NCI-H1417 treated with DMSO at 0.1 percent for 48 hours (cell line): ENCODE results near the gene CPM.

ENCODE experiments used
- DNase-seq: peaks from one replicate; lab custom pipeline; 2025; lab: John Stamatoyannopoulos, UW

CPM gene

DNA sequence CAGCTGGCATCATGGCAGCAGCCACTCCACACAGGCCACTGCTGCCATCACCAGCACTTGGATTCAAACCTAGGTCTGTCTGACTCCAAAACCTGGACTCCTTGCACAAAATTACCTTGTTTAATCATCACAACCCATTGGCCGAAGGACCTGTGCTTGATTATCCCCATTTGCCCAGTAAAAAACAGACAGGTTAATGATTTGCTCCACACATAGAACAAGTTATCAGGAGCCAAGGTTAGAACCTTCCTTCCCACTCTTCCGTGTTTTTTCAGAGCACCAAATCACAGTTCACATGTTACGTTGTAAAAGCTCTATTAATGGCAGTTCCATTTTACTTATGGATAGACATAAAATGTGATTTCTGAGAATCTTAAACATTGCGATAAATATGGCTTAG lies 23.5 kb upstream of the CPM start:
- DNase-seq = no peak

- DNase-seq = no peak
Measured at GRCh38 chr12:68954811-68955210, 21.8 kb upstream of the CPM start.

- DNase-seq = no peak
Measured at GRCh38 chr12:68953536-68953935, 20.6 kb upstream of the CPM start.

GRCh38 chr12:68951652-68952051 lies 18.7 kb upstream of the CPM start:
- no peak for DNase-seq

DNA sequence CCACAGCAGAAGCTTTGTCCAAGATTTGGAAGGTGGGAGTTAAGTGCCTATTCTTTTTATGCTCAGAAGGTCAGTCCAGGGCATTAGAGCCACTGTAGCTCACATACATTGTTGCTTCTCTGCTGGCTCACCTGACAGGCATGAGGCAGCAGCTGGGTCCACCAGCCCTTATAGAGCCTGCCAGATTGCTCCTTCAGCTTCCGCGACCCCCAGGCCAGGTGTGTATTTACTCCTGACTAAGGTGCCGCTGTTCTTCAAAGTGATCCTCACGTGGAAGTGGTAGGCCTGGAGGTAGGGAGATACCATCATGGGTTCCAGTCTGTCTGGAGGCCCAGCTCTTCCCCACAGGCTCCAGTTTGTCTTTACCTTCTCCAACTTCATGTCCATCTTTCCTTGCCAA lies 17.5 kb upstream of the CPM start:
- DNase-seq = no peak

DNA sequence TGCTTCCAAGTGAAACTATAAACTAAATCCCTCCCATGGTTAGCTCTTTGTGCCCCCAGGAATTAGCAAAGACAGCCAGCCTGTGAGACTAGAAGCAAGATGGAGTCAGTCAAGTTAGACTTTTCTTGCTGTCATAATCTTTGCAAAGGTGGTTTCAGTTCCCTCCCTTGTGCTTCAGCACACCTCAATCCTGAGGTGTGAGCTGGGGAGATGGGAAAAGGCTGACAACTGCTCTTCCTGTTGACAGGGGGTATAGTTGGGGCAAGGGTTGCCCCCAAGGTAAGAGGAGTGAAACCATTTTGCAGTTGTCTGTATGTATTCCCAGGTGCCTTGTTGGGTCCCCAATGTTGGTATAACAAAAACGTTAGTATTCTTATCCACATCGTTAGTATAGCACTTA lies 12.3 kb upstream of the CPM start:
- DNase-seq = no peak

- no peak for DNase-seq
Measured at GRCh38 chr12:68944296-68945076, 11.5 kb upstream of the CPM start.

- DNase-seq = no peak
Measured at GRCh38 chr12:68943848-68944247, 10.9 kb upstream of the CPM start.

GRCh38 chr12:68940731-68941130 lies 7.8 kb upstream of the CPM start:
- DNase-seq = no peak

DNA sequence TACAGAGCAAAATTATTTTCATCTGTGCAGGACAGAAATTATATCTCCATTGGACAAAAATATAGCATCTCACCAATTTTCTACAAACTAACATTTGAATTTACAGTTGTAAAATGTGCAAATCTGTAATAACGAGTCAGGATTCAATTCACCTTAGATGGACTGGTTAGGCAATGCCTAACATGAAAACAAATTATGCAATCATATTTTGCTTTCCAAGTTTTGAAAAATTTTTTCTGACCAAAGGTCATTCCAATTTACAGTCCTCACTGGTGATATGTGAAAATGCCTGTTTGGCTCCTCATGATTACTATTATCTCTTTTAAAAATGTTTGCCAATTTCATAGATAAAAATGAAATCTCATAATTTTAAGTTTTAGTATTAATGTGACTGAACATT lies 6.5 kb upstream of the CPM start:
- no peak for DNase-seq

DNA sequence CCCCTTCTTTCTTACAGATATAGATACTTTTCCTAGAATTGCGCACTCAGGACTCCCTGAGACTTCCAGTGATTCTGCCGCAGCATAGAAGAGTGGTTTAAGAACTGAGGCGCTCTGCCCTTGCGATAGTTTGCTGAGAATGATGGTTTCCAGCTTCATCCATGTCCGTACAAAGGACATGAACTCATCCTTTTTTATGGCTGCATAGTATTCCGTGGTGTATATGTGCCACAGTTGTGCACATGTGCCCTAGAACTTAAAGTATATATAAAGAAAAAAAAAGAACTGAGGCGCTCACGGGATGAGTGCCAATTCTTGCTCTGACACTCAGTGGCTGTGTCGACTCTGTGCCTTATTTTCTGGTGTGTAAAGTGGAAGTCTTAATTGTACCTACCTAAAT lies 1.4 kb upstream of the CPM start:
- no peak for DNase-seq

DNA sequence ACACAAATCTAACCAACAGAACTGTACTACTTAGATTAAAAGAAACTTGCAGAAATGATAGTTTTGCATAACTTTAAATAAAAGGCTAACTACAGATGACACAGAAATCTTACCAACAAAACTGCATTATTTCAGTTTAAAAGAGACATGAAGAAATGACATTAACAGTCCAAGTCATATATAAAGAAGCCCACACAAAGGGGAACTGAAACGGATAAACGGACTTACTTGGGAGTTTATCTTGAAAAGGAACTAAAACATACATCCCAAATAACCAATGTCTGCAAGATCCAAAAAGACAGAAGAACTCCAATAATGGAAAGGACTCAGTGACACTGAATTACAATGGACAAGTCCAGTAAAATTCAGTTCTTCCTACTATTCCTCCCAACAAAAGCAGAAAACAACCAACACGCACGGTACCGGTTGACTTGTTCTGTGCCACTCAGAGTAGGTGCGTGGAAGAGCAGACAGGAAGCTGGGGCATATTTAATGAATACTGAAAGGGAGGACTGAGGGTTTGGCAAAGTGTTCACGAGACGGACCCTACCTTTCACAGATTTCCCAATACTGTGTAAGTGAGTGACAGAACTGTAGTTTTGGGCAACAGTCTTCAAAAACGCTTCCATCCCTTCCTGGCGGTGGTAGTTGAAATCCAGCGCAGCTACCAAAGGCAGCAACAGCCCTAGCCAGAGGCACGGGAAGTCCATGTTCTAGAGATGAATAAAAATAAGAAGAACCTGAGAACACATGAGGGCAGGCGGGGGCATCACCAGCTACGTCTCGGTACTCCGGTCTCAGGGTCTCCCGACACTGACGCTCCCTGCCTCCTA lies 627 bp downstream of the CPM start:
- DNase-seq = peak; percentile 13

GRCh38 chr12:68930178-68930577 lies 2.8 kb downstream of the CPM start:
- DNase-seq = no peak

GRCh38 chr12:68924546-68924945 lies 8.4 kb downstream of the CPM start:
- DNase-seq = no peak

GRCh38 chr12:68919581-68920239 lies 13.3 kb downstream of the CPM start:
- no peak for DNase-seq

DNA sequence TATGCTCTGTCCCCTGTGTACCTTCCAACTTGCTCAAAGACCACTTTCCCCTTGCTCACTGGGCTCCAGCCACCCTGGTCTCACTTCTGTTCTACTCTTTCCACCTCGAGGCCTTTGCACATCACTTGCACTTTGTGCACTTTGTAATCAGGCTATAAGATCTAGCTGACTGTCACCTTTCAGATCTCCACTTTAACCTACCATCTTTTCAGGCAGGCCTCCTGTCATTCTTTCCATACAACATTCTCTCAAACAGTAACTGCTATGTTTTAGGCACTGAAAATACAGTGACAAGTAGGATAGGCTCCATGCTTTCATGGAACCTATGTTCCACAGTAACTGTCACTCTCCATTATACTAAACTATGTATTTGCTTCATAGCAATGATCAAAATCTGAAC lies 14.0 kb downstream of the CPM start:
- no peak for DNase-seq

DNA sequence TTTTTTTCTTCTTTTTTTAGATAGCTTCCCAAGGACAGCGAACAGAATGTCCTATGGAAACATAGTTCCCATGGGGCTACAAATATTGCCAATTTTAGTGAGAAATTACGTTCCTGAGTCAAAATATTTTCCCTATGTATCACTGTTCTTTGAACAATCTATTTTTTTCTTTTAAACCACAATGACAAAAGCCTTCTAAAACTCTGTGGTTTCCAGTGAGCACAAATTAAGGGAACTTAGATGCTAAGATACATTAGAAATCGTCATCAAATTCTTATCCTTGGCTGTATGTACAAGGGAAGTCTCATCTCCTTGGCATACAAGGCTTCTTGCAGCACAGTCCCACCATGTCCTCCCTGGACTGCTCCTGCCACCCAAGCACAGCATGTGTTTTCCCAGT lies 17.9 kb downstream of the CPM start:
- no peak for DNase-seq

DNA sequence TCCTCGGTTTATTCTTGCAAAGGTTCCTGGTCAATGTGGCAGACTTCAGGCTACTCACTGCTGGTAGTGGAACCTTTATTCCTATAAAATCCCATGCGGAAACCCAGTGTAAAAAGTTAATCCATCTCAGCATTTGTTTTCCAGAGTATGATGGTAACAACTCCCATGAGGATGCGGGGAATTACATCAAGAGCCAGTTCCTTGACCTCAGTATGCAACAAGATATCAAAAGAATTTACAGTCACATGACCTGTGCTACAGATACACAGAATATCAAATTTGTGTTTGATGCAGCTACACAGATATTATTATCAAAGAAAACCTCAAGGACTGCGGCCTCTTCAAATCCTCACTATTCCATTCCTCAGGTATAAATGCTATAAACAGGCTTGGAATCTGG lies 19.3 kb downstream of the CPM start:
- no peak for DNase-seq

DNA sequence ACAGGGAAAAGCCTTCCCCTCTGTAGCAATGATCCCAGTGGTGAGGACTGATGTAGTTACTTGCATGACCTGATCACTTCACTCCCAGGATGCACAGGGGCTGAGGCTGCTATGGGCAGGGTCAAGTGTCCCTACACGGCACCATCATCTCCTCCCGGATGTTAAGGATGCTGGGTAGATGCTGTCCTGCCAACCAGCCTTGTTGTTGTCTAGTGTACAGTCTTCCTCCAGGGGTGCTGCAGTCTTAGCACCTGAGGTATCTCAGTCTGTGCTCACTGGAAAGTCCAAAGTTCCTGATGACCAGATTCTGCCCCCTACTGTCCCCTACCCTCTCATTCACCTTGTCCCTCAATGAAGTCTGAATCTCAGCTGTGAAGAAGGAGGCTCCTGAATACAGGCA lies 20.1 kb downstream of the CPM start:
- no peak for DNase-seq

DNA sequence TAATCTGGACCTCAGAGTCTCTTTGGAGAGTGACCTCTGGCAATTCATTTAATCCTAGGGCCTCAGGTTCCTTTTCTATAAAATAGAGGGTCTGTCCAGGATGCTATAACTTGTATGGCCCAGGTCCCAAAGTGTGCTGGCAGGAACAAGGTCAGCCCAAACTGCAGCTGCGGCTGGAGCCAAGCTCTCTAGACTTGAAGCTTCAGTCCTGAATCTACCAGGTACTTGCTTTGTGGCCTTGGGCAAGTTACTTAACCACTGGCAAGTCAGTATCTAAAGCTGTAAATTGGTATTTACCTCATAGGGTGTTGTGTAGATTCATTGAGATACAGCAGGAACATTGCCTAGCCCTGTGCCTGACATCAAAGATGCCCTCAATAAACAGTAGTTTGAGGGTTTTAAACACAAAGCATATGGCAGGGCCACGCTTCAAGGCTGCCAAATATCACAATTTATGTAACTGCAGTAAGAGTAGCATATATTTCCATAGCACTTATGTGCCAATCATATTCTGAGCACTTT lies 21.7 kb downstream of the CPM start:
- no peak for DNase-seq

GRCh38 chr12:68910128-68910527 lies 22.8 kb downstream of the CPM start:
- DNase-seq = no peak

DNA sequence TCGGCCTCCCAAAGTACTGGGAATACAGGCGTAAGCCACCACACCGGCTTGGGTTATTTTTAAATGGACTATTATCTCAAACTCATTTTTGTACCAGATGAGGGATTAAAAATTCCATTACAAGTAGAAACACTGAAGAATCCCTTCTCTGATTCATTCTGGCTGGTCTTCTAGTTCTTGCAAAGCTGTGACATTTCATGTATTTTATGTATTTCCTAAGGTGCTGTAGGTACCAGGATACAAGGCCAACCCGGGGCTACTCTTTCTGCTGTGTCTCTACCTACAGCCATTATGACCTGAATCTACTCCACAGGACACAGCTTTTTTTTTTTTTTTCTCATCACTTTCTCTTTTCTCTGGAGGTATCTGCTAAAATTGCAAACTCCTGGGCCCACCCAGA lies 24.9 kb downstream of the CPM start:
- DNase-seq = no peak

GRCh38 chr12:68905733-68906132 lies 27.2 kb downstream of the CPM start:
- no peak for DNase-seq
